ENCODE data around the gene CDC20B. TPM values are rescaled to one million over a fixed set of nuclear protein-coding genes. Genes with fewer than 3 reads are reported as not detected.

Gene CDC20B
- total and polyA plus RNA-seq, 7 donors = not detected

DNA sequence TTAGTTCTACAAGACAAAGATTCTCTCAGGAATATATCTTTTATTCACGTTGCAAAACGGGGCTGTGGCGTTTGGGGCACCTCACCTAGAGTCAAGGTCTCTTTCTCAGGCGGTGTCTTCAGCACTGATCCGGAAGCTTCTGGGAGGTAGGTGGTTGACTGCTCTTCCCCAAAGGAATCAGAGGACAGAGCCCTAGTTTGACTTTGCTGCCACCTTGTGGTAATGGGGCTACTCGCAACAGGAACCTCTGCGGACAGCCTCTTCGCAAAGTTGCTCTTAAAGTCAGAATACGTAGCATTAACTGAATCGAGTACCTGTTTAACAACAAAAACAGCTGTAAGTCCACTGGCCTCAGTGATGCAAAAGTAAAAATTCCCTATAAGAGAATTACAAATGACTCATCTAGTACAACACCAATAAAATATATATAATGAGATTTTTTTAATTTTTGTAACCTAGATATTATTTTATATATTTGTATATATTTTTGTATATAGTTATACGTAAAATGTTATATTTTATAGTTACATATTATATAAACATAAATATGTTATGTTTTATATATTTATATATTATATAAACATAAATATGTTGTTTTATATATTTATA lies 26.3 kb downstream of the CDC20B start:
- Histone ChIP-seq H3K27me3 (no peaks in the 10 kb centered on the region), H3K27ac (no peak overlapping the region), H3K4me3 (no peak overlapping the region), H3K36me3 (no peaks in the 10 kb centered on the region), H3K4me1 (no peaks in the 10 kb centered on the region), H3K9me3 (no peaks in the 10 kb centered on the region)
- TF ChIP-seq EP300 (IDR thresholded peaks at IDR 0.05) = no peak
- TF ChIP-seq, protein P1, sequence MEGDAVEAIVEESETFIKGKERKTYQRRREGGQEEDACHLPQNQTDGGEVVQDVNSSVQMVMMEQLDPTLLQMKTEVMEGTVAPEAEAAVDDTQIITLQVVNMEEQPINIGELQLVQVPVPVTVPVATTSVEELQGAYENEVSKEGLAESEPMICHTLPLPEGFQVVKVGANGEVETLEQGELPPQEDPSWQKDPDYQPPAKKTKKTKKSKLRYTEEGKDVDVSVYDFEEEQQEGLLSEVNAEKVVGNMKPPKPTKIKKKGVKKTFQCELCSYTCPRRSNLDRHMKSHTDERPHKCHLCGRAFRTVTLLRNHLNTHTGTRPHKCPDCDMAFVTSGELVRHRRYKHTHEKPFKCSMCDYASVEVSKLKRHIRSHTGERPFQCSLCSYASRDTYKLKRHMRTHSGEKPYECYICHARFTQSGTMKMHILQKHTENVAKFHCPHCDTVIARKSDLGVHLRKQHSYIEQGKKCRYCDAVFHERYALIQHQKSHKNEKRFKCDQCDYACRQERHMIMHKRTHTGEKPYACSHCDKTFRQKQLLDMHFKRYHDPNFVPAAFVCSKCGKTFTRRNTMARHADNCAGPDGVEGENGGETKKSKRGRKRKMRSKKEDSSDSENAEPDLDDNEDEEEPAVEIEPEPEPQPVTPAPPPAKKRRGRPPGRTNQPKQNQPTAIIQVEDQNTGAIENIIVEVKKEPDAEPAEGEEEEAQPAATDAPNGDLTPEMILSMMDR (IDR thresholded peaks at IDR 0.05) = peak; percentile 29 to 92 (median 72)
- WGBS, 2 donors = 5 to 8% methylated on average over 11 of the region's 11 CpGs
- peak; percentile 79 for DNase-seq
- intact Hi-C loops (cut with DNase I) = loop anchor here (1.0 kb wide), 1 partner anchor 240 kb away; no protein-coding TSS in a partner anchor

DNA sequence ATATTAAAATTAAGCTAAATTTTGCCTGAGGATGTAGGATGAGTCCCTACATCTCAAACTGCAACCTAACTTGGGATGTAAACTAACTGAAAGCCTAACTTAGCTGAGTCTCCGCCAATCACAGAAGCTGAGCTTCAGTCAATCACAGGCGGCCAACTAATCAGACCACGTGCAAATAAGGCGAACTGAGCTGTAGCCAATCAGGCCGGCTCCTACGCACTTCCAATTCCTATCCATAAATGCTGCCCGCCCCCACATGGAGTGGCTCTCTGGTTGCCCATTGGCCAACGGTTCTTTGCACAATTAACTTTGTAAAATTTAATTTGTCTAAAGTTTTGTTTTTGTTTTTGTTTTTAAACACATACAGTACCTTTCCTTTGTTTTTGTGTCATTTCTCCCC lies 26.9 kb downstream of the CDC20B start:
- Histone ChIP-seq H3K36me3 (no peaks in the 10 kb centered on the region), H3K27me3 (no peaks in the 10 kb centered on the region), H3K4me1 (no peaks in the 10 kb centered on the region), H3K27ac (no peak overlapping the region), H3K9me3 (no peaks in the 10 kb centered on the region), H3K4me3 (no peak overlapping the region)
- TF ChIP-seq POLR2A (IDR thresholded peaks at IDR 0.05) = no peak
- TF ChIP-seq, protein P1 (IDR thresholded peaks at IDR 0.05) = no peak
- no peak for TF ChIP-seq EP300 (IDR thresholded peaks at IDR 0.05)
- no peak for TF ChIP-seq POLR2AphosphoS5 (IDR thresholded peaks at IDR 0.05)
- DNase-seq = no peak
- intact Hi-C loops (cut with DNase I) = loop anchor here (1.0 kb wide), 1 partner anchor 240 kb away; no protein-coding TSS in a partner anchor
- WGBS, 2 donors = 83 to 88% methylated on average over 8 of the region's 8 CpGs

DNA sequence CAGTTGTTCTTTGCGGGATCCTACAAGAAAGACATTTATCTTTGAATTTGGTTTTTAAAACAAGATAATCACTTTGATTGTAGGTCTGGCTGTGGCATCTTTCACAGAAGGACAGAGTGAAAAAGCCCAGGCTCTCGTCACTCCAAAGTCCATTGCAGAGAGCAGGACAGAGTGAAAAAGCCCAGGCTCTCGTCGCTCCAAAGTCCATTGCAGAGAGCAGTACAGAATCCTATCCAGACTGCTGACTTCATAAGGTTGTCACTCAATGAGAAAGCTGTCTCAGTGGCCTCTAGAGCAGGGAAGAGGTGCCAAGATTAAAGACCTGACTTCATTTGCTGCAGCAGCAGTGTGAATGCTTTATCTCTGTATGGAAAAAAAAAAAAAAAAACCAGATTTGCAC lies 29.4 kb downstream of the CDC20B start:
- H3K36me3 ChIP-seq = no peaks in the 10 kb centered on the region
- no peaks in the 10 kb centered on the region for H3K9me3 ChIP-seq
- H3K27ac ChIP-seq = no peak overlapping the region
- WGBS, 2 donors = 23 to 56% methylated on average over 4 of the region's 4 CpGs
- TF ChIP-seq POLR2AphosphoS5 (IDR thresholded peaks at IDR 0.05) (no peak), EP300 (IDR thresholded peaks at IDR 0.05) (no peak), POLR2A (IDR thresholded peaks at IDR 0.05) (no peak)
- TF ChIP-seq, protein P1 (IDR thresholded peaks at IDR 0.05) = no peak
- no peaks in the 10 kb centered on the region for H3K27me3 ChIP-seq
- DNase-seq = no peak
- H3K4me3 ChIP-seq = no peak overlapping the region
- no peaks in the 10 kb centered on the region for H3K4me1 ChIP-seq
- intact Hi-C loops (cut with DNase I) = no loop called here

DNA sequence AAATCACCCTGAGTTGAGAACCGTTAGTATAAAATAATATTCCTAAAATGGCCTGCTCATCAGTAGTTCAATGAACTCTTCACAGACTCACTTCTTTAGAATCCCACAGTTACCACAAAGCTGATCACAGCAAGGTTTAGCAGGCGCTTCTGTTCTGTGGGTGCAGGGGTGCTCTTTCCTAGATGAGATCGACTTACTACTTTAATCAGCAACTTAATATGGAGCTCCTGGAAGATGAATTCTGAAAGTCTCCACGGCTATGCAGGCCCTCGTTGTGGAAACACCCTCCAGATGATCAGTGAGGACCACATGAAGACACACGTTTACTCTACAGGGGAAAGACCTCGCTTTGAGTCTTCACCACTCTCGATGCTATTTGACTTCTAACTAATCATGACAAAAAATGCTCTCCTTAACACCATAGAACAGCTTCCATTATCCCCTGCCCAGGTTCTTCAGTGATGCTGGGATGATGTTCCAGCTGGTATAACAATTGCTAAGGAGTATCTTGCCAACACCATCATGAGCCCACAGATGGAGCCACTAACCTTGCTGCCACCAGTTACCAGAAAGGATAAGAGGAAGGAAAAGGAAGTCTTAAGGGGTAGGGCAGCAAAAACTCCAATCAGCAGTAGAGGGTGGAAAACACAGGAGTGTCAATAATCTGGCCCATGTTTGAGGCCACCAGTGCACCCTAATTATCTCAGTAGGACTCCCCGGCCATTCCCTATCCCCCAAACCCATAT lies 30.9 kb downstream of the CDC20B start:
- no peaks in the 10 kb centered on the region for H3K27me3 ChIP-seq
- no peak overlapping the region for H3K27ac ChIP-seq
- H3K4me1 ChIP-seq = no peaks in the 10 kb centered on the region
- no peak for DNase-seq
- WGBS, 2 donors = 85 to 86% methylated on average over 9 of the region's 9 CpGs
- H3K9me3 ChIP-seq = no peaks in the 10 kb centered on the region
- intact Hi-C loops (cut with DNase I) = no loop called here
- TF ChIP-seq, protein P1 (IDR thresholded peaks at IDR 0.05) = no peak
- no peak for TF ChIP-seq POLR2A (IDR thresholded peaks at IDR 0.05)
- TF ChIP-seq POLR2AphosphoS5 (IDR thresholded peaks at IDR 0.05) = no peak
- no peak for TF ChIP-seq EP300 (IDR thresholded peaks at IDR 0.05)
- H3K4me3 ChIP-seq = no peak overlapping the region
- H3K36me3 ChIP-seq = no peaks in the 10 kb centered on the region

Data from sigmoid colon (tissue), 7 donors.